ENCODE data around the gene ANKZF1. TPM values are rescaled to one million over a fixed set of nuclear protein-coding genes. Genes with fewer than 3 reads are reported as not detected.

The ANKZF1 gene
- total and polyA plus RNA-seq, 2 donors (not counting 1 experiment from before 2014, with no cell fraction given) = 152 to 181 TPM

DNA sequence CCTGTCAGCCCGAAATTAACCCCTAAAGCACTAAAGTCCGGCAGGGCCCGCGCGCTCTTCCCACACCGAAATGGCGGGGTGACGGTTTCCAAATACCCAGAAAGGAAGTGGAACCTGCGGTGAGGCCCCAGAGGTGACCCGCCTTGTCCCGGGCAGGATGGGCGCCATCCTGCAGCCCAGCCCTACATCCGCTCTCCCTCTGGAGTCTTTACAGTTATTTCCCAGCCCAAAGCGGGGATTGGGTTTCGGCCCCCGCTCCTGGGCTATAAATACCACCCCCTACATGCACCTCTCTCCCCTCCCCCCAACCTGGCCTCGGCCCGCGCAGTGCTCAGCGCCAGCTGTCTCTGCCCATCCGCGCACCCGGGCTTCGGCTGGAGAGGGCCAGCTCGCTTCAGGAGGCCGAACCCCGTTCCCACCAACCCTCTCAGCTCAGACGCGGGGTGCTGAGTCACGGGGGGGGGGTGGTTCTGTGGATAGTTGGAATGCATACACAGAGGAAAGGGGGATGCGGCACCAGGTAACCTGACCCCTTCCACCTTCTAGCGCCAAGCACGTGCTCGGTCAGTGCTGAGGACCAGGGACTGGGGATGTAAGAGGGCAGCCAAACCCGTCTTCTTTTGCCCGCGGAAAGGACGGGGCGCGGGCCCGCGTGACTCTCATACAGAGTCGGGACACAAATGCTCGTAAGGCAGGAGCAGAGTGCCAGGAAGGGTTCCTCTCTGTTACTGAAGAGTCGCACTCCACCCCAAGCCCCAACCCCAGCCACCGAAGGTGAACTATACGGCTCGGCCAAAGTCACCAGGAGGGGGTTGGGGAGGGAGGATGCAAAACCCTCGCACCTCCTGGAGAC is 23.5 kb downstream of the ANKZF1 start, which contains the start of gene TUBA4B:
Gene TUBA4B, plus strand, starts transcription at position 344 of the 853 bp plus-strand sequence. Its CDS starts 165 bp downstream, at position 509.
- peak within 1 kb of the TSS; percentile 96 for H3K27ac Mint-ChIP-seq
- Histone ChIP-seq H3K79me2 (ENCODE audit: control insufficient read depth, insufficient read depth, low read length) (peaks cover 48% of the 10 kb centered on the region), H3K4me1 (ENCODE audit: control insufficient read depth in 2 of 2, insufficient read depth in 2 of 2, low read length in 2 of 2) (peaks cover 42 to 52% of the 10 kb centered on the region in 2 donors), H3K9ac (ENCODE audit: low read length) (peak within 1 kb of the TSS; percentile 90), H3K4me3 (ENCODE audit: control extremely low read depth in 1 of 5, extremely low read depth in 1 of 5, insufficient read depth in 1 of 5, low read depth in 2 of 5, low read length in 4 of 5) (peak within 1 kb of the TSS; percentile 83 to 97 (median 90)), H3K9me3 (ENCODE audit: control extremely low read depth in 1 of 3, control insufficient read depth in 2 of 3, insufficient read depth in 1 of 3, low read length in 2 of 3) (no peaks in the 10 kb centered on the region), H3K36me3 (replicated peaks in 1 of 2; ENCODE audit: control extremely low read depth in 1 of 2, control insufficient read depth in 1 of 2, extremely low read depth in 1 of 2, insufficient read depth in 2 of 2, low read length in 1 of 2) (peaks cover 2 to 31% of the 10 kb centered on the region in 2 experiments), H4K20me1 (ENCODE audit: control insufficient read depth, insufficient read depth, low read length, poor library complexity, severe bottlenecking) (peaks cover 22% of the 10 kb centered on the region), H3K27ac (ENCODE audit: low read length in 2 of 2) (peak within 1 kb of the TSS; percentile 93 to 94), H3K27me3 (replicated peaks in 1 of 4; ENCODE audit: control extremely low read depth in 1 of 4, control insufficient read depth in 3 of 4, insufficient read depth in 4 of 4, low read length in 3 of 4) (no peaks in the 10 kb centered on the region), H2AFZ (ENCODE audit: insufficient read depth, low read depth, low read length, poor library complexity, severe bottlenecking) (peak within 1 kb of the TSS; percentile 93), H3K4me2 (replicated peaks; ENCODE audit: low read depth, low read length, poor library complexity, severe bottlenecking) (peak within 1 kb of the TSS; percentile 100)
- no peaks in the 10 kb centered on the region for H3K27me3 Mint-ChIP-seq
- under 1% methylated on average over 39 of the region's 49 CpGs for WGBS (ENCODE audit: insufficient coverage)
- H3K9me3 Mint-ChIP-seq (ENCODE audit: insufficient read depth) = no peaks in the 10 kb centered on the region
- peaks cover 57% of the 10 kb centered on the region for H3K4me1 Mint-ChIP-seq
- ChIA-PET POLR2A (interaction anchor here (0.6 to 4.2 kb wide), 14 partner anchors 8 to 356 kb away, joined by 3 to 106 read pairs (median 6); partner anchors contain the start of genes ABCB6, ANKZF1, ATG9A and CNPPD1), CTCF (interaction anchor here (0.6 to 7.6 kb wide), 16 partner anchors 8 to 82 kb away, joined by 3 to 97 read pairs (median 10); partner anchors contain the start of genes ABCB6, ANKZF1, ATG9A and CNPPD1)
- no peak for TF ChIP-seq EZH2 (IDR thresholded peaks at IDR 0.05; ENCODE audit: borderline replicate concordance, insufficient read depth, low read depth, low read length, poor library complexity, severe bottlenecking)
- TF ChIP-seq, protein P1, sequence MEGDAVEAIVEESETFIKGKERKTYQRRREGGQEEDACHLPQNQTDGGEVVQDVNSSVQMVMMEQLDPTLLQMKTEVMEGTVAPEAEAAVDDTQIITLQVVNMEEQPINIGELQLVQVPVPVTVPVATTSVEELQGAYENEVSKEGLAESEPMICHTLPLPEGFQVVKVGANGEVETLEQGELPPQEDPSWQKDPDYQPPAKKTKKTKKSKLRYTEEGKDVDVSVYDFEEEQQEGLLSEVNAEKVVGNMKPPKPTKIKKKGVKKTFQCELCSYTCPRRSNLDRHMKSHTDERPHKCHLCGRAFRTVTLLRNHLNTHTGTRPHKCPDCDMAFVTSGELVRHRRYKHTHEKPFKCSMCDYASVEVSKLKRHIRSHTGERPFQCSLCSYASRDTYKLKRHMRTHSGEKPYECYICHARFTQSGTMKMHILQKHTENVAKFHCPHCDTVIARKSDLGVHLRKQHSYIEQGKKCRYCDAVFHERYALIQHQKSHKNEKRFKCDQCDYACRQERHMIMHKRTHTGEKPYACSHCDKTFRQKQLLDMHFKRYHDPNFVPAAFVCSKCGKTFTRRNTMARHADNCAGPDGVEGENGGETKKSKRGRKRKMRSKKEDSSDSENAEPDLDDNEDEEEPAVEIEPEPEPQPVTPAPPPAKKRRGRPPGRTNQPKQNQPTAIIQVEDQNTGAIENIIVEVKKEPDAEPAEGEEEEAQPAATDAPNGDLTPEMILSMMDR (IDR thresholded peaks at IDR 0.05) = no peak
- peak; percentile 64 for DNase-seq
- H3K4me3 Mint-ChIP-seq = peak within 1 kb of the TSS; percentile 87
- intact Hi-C loops (cut with micrococcal nuclease) = loop anchor here (1.0 to 5.0 kb wide), 5 partner anchors 8 to 1036 kb away; partner anchors contain the start of genes ARPC2, GLB1L, NHEJ1 and STK16
- ATAC-seq (ENCODE audit: low read depth) = peak; percentile 12

Data from B cell (primary cell).